HepG2 (cell line): ENCODE measurements around the gene DGAT2. TPM values are rescaled to one million over a fixed set of nuclear protein-coding genes. Genes with fewer than 3 reads are reported as not detected.

Experiments
- CSRNP1 ChIP-seq: sonication (generic); formaldehyde crosslinking; IDR thresholded peaks from 2 replicates; pipeline ENCODE4 v1.8.1; 2023; ENCODE audit warnings: mild to moderate bottlenecking, missing genetic modification reagents
- DZIP1 ChIP-seq: sonication (generic); formaldehyde crosslinking; IDR thresholded peaks from 2 replicates; pipeline ENCODE4 v1.5.0; 2020; ENCODE audit warnings: mild to moderate bottlenecking, missing genetic modification reagents
- GATA4 ChIP-seq: sonication (generic); IDR thresholded peaks from 2 replicates; pipeline ENCODE4 v1.6.1; 2016; ENCODE audit warnings: antibody characterized with exemption, low read depth, borderline replicate concordance
- MLXIP ChIP-seq: sonication (generic); formaldehyde crosslinking; IDR thresholded peaks from 2 replicates; pipeline ENCODE4 v1.9.0; 2021; ENCODE audit warnings: missing genetic modification reagents, borderline replicate concordance
- MTF2 ChIP-seq: sonication (generic); formaldehyde crosslinking; IDR thresholded peaks from 2 replicates; pipeline ENCODE4 v1.5.0; 2020; ENCODE audit warnings: missing genetic modification reagents, borderline replicate concordance
- POLR2A ChIP-seq, 2 experiments: IDR thresholded peaks; 2 replicates each; pipeline ENCODE4 v1.6.1; 2011; ENCODE audit warnings: low read depth in 2 of 2, low read length in 2 of 2, mild to moderate bottlenecking in 1 of 2, moderate library complexity in 1 of 2; ENCODE audit not compliant: insufficient read depth in 1 of 2
- SIN3B ChIP-seq: fragments of 150-350 bp; IDR thresholded peaks from 2 replicates; pipeline ENCODE4 v1.6.1; 2014; ENCODE audit warnings: low read length
- SMAD9 ChIP-seq: sonication (generic); formaldehyde crosslinking; IDR thresholded peaks from 2 replicates; pipeline ENCODE4 v1.5.1; 2020; ENCODE audit warnings: mild to moderate bottlenecking, missing genetic modification reagents
- SYNCRIP ChIP-seq: fragments of 200-400 bp; formaldehyde crosslinking; IDR thresholded peaks from 2 replicates; pipeline ENCODE4 v1.6.1; 2018; ENCODE audit warnings: mild to moderate bottlenecking, low read depth, low read length; ENCODE audit not compliant: insufficient read depth
- ZNF292 ChIP-seq: sonication (generic); formaldehyde crosslinking; IDR thresholded peaks from 2 replicates; pipeline ENCODE4 v1.8.1; 2022; ENCODE audit warnings: mild to moderate bottlenecking, low read depth, missing genetic modification reagents, borderline replicate concordance
- ZNF672 ChIP-seq: sonication (generic); formaldehyde crosslinking; IDR thresholded peaks from 2 replicates; pipeline ENCODE4 v1.8.1; 2022; ENCODE audit warnings: missing genetic modification reagents
- ZNF740 ChIP-seq: sonication (generic); formaldehyde crosslinking; IDR thresholded peaks from 2 replicates; pipeline ENCODE4 v1.4.0; 2020; ENCODE audit warnings: missing genetic modification reagents
- ZNF75D ChIP-seq: sonication (generic); formaldehyde crosslinking; IDR thresholded peaks from 2 replicates; pipeline ENCODE4 v1.8.1; 2023; ENCODE audit warnings: missing genetic modification reagents, mild to moderate bottlenecking, borderline replicate concordance
- polyA plus RNA-seq, 8 experiments: library from polyadenylated mRNA; depleted of rRNA in 3 of 8; stranded (reverse) in 7 of 8; unstranded in 1 of 8; fragments of >200 nt; fragmentation: Illumina TruSeq in 4 of 8; extraction: Trizol in 4 of 8; gene quantifications; 2 replicates each; pipeline versions ENCODE4 v1.2.1 to v1.2.3, GENCODE V29; 2011 to 2016; ENCODE audit warnings: low read depth in 4 of 8, missing spikeins in 1 of 8, mixed read lengths in 1 of 8; ENCODE audit not compliant: insufficient read depth in 1 of 8
- total RNA-seq, 5 experiments: library from RNA; depleted of rRNA; stranded (reverse); fragments of >200 nt; fragmentation: Illumina TruSeq; extraction: Trizol; gene quantifications; 2 replicates each; pipeline ENCODE4 v1.2.3, GENCODE V29; 2016; ENCODE audit warnings: low read depth in 1 of 5
- TF ChIP-seq, protein P1 (sequence below): sonication (generic); formaldehyde crosslinking; IDR thresholded peaks from 2 replicates; pipeline ENCODE4 v1.8.1; 2023; ENCODE audit warnings: missing genetic modification reagents, inconsistent platforms, borderline replicate concordance
- TF ChIP-seq, protein P2 (sequence below): sonication (generic); formaldehyde crosslinking; IDR thresholded peaks from 2 replicates; pipeline ENCODE4 v1.4.0; 2020; ENCODE audit warnings: low read depth, missing genetic modification reagents

Gene DGAT2
- total and polyA plus RNA-seq, 2 of the 13 experiments (the other 11 are each of a cell fraction or from before 2014, with no cell fraction given), result 39.0 to 65.6 TPM

DNA sequence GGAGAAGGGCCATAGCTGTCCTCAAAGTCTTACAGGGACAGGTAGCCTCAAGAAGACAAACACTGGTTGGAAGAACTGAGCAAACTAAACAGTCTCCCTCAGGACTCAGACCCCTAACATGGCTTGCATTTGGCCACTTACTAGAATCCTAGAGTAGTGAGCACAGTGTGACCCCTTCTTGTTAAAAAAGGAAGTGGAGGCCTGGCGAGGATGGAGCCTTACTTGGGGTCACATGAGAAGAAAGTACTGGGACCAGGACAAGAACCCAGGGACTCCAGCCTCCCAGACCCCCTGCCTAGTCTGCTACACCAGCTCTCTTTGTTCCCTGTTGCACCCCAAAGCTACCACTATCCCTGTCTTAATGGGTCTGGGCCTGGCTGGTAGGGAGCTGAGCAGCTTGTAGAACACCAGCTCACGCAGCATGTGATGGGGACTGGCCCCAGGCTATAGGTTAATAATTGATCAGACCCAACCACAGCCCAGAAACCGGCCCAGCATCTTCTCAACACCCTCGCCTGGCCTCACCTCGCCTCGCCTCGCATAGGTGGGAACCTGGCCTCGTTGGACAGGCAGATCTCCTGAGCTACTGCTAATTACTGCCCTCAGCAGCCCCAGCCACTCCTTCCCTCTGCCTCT is 17.6 kb downstream of the DGAT2 start (continued):
- TF ChIP-seq, protein P1, sequence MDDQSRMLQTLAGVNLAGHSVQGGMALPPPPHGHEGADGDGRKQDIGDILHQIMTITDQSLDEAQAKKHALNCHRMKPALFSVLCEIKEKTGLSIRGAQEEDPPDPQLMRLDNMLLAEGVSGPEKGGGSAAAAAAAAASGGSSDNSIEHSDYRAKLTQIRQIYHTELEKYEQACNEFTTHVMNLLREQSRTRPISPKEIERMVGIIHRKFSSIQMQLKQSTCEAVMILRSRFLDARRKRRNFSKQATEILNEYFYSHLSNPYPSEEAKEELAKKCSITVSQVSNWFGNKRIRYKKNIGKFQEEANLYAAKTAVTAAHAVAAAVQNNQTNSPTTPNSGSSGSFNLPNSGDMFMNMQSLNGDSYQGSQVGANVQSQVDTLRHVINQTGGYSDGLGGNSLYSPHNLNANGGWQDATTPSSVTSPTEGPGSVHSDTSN (CRISPR knock-in tag), result no peak
- TF ChIP-seq ZNF672 (CRISPR knock-in tag) (no peak), DZIP1 (CRISPR knock-in tag) (no peak), ZNF740 (CRISPR knock-in tag) (no peak), CSRNP1 (CRISPR knock-in tag) (no peak), GATA4 (no peak), SYNCRIP (no peak), SIN3B (no peak), SMAD9 (no peak), MTF2 (CRISPR knock-in tag) (no peak), MLXIP (no peak), ZNF75D (CRISPR knock-in tag) (no peak), ZNF292 (no peak), POLR2A (IDR thresholded peaks at IDR 0.05; ENCODE audit: insufficient read depth in 1 of 2, low read depth in 2 of 2, low read length in 2 of 2) (peak in 1 of 2 experiments; percentile 38; a peak in 1 of 4 replicates)
- TF ChIP-seq, protein P2, sequence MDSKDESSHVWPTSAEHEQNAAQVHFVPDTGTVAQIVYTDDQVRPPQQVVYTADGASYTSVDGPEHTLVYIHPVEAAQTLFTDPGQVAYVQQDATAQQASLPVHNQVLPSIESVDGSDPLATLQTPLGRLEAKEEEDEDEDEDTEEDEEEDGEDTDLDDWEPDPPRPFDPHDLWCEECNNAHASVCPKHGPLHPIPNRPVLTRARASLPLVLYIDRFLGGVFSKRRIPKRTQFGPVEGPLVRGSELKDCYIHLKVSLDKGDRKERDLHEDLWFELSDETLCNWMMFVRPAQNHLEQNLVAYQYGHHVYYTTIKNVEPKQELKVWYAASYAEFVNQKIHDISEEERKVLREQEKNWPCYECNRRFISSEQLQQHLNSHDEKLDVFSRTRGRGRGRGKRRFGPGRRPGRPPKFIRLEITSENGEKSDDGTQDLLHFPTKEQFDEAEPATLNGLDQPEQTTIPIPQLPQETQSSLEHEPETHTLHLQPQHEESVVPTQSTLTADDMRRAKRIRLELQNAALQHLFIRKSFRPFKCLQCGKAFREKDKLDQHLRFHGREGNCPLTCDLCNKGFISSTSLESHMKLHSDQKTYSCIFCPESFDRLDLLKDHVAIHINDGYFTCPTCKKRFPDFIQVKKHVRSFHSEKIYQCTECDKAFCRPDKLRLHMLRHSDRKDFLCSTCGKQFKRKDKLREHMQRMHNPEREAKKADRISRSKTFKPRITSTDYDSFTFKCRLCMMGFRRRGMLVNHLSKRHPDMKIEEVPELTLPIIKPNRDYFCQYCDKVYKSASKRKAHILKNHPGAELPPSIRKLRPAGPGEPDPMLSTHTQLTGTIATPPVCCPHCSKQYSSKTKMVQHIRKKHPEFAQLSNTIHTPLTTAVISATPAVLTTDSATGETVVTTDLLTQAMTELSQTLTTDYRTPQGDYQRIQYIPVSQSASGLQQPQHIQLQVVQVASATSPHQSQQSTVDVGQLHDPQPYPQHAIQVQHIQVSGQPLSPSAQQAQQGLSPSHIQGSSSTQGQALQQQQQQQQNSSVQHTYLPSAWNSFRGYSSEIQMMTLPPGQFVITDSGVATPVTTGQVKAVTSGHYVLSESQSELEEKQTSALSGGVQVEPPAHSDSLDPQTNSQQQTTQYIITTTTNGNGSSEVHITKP, result peak; percentile 21; the same call in 1 of the 2 replicates
